Astrocyte (in vitro differentiated cells and primary cell): ENCODE measurements around the gene AFF3. TPM values are rescaled to one million over a fixed set of nuclear protein-coding genes. Genes with fewer than 3 reads are reported as not detected.

Source experiments
- DNase-seq: peaks from one replicate; pipeline ENCODE4 v3.0.0-alpha.2; 2010; ENCODE audit warnings: low read depth
- FAIRE-seq: peaks from 2 replicates; lab custom pipeline; 2011; peaks lifted over from hg19 to GRCh38; lab: Jason Lieb, UNC
- H2AFZ ChIP-seq: 2 replicates; pipeline ENCODE4 v1.6.0; 2012; ENCODE audit warnings: low read depth, low read length, inconsistent platforms
- H3K27ac ChIP-seq: 2 replicates; pipeline ENCODE4 v1.5.1; 2011; ENCODE audit warnings: low read depth, low read length, inconsistent platforms
- H3K27me3 ChIP-seq: 2 replicates; pipeline ENCODE4 v1.6.0; 2011; ENCODE audit warnings: low read length, inconsistent platforms; ENCODE audit not compliant: insufficient read depth
- H3K36me3 ChIP-seq: 2 replicates; pipeline ENCODE4 v1.5.1; 2011; ENCODE audit warnings: low read length, inconsistent platforms; ENCODE audit not compliant: insufficient read depth
- H3K4me1 ChIP-seq: 2 replicates; pipeline ENCODE4 v1.5.1; 2011; ENCODE audit warnings: low read length, inconsistent platforms; ENCODE audit not compliant: insufficient read depth
- H3K4me2 ChIP-seq: 2 replicates; pipeline ENCODE4 v1.6.0; 2012; ENCODE audit warnings: low read length, inconsistent platforms
- H3K4me3 ChIP-seq: 2 replicates; pipeline ENCODE4 v1.5.1; 2011; ENCODE audit warnings: low read depth, mild to moderate bottlenecking, low read length, inconsistent platforms; ENCODE audit not compliant: insufficient read depth
- H3K79me2 ChIP-seq: 2 replicates; pipeline ENCODE4 v1.6.0; 2012; ENCODE audit warnings: mild to moderate bottlenecking, low read length, inconsistent platforms; ENCODE audit not compliant: insufficient read depth
- H3K9ac ChIP-seq: 2 replicates; pipeline ENCODE4 v1.6.0; 2012; ENCODE audit warnings: mild to moderate bottlenecking, low read length, inconsistent platforms
- H3K9me3 ChIP-seq: 2 replicates; pipeline ENCODE4 v1.5.1; 2012; ENCODE audit warnings: low read depth, mild to moderate bottlenecking, low read length, inconsistent platforms; ENCODE audit not compliant: insufficient read depth
- H4K20me1 ChIP-seq: 2 replicates; pipeline ENCODE4 v1.6.0; 2012; ENCODE audit warnings: low read length, inconsistent platforms; ENCODE audit not compliant: insufficient read depth
- H3K27ac Mint-ChIP-seq: one replicate; pipeline ENCODE4 v1.8.0; 2021; ENCODE audit warnings: mild to moderate bottlenecking, mixed read lengths; ENCODE audit not compliant: unreplicated experiment
- H3K27me3 Mint-ChIP-seq: one replicate; pipeline ENCODE4 v1.8.0; 2021; ENCODE audit warnings: low read depth, mixed read lengths; ENCODE audit not compliant: unreplicated experiment
- H3K36me3 Mint-ChIP-seq: one replicate; pipeline ENCODE4 v1.8.0; 2021; ENCODE audit warnings: low read depth, mixed read lengths; ENCODE audit not compliant: unreplicated experiment
- H3K4me1 Mint-ChIP-seq: one replicate; pipeline ENCODE4 v1.8.0; 2021; ENCODE audit warnings: low read depth, mixed read lengths; ENCODE audit not compliant: unreplicated experiment
- H3K4me3 Mint-ChIP-seq: one replicate; pipeline ENCODE4 v1.8.0; 2021; ENCODE audit warnings: mild to moderate bottlenecking, moderate library complexity, mixed read lengths; ENCODE audit not compliant: unreplicated experiment
- H3K9me3 Mint-ChIP-seq: one replicate; pipeline ENCODE4 v1.8.0; 2021; ENCODE audit warnings: mild to moderate bottlenecking, mixed read lengths; ENCODE audit not compliant: unreplicated experiment
- EZH2 ChIP-seq: IDR thresholded peaks from 2 replicates; pipeline ENCODE4 v1.6.1; 2012; ENCODE audit warnings: mild to moderate bottlenecking, low read length, inconsistent platforms; ENCODE audit not compliant: insufficient read depth
- total RNA-seq: library from RNA; stranded (reverse); gene quantifications from 2 replicates; pipeline ENCODE4 v1.2.1, GENCODE V29; 2021
- TF ChIP-seq, protein P1 (sequence below): IDR thresholded peaks from 2 replicates; pipeline ENCODE4 v1.5.1; 2011; ENCODE audit warnings: low read depth, mild to moderate bottlenecking, inconsistent platforms, low read length, moderate library complexity; ENCODE audit not compliant: insufficient read depth

Gene AFF3
- total RNA-seq, 1 donor from 2014 or later, result 14.7 TPM

DNA sequence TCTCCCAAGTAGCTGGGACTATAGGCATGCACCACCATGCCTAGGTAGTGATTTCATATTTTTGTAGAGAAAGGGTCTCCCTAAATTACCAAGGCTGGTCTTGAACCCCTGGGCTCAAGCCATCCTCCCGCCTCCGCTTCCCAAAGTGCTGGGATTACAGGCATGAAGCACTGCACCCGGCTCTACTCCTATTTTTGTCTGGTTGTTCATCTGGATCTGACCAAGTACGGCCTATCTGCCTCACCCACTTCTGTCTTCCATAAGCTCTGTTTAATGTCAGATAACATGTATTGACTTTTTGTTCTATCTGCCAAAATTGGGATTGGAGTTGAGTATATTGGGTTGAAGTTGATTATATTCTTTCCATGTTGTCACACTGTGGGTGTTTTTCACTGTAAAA lies 198.4 kb downstream of the AFF3 start:
- peaks cover 12% of the 10 kb centered on the region for H3K4me1 ChIP-seq
- H3K79me2 ChIP-seq, result no peaks in the 10 kb centered on the region
- no peaks in the 10 kb centered on the region for H3K9me3 ChIP-seq
- H3K27ac ChIP-seq, result no peak overlapping the region
- Mint-ChIP-seq H3K27ac (no peak overlapping the region), H3K4me1 (peaks cover 11% of the 10 kb centered on the region), H3K36me3 (peaks cover 8% of the 10 kb centered on the region), H3K4me3 (no peak overlapping the region), H3K27me3 (peaks cover 3% of the 10 kb centered on the region), H3K9me3 (peaks cover 2% of the 10 kb centered on the region)
- no peak overlapping the region for H3K9ac ChIP-seq
- H3K4me3 ChIP-seq, result no peak overlapping the region
- FAIRE-seq (no peak), DNase-seq (no peak)
- H2AFZ ChIP-seq, result no peak overlapping the region
- no peaks in the 10 kb centered on the region for H3K36me3 ChIP-seq
- H3K27me3 ChIP-seq, result no peaks in the 10 kb centered on the region
- H4K20me1 ChIP-seq, result no peaks in the 10 kb centered on the region
- no peak overlapping the region for H3K4me2 ChIP-seq
- TF ChIP-seq, protein P1, sequence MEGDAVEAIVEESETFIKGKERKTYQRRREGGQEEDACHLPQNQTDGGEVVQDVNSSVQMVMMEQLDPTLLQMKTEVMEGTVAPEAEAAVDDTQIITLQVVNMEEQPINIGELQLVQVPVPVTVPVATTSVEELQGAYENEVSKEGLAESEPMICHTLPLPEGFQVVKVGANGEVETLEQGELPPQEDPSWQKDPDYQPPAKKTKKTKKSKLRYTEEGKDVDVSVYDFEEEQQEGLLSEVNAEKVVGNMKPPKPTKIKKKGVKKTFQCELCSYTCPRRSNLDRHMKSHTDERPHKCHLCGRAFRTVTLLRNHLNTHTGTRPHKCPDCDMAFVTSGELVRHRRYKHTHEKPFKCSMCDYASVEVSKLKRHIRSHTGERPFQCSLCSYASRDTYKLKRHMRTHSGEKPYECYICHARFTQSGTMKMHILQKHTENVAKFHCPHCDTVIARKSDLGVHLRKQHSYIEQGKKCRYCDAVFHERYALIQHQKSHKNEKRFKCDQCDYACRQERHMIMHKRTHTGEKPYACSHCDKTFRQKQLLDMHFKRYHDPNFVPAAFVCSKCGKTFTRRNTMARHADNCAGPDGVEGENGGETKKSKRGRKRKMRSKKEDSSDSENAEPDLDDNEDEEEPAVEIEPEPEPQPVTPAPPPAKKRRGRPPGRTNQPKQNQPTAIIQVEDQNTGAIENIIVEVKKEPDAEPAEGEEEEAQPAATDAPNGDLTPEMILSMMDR, result no peak
- no peak for TF ChIP-seq EZH2

DNA sequence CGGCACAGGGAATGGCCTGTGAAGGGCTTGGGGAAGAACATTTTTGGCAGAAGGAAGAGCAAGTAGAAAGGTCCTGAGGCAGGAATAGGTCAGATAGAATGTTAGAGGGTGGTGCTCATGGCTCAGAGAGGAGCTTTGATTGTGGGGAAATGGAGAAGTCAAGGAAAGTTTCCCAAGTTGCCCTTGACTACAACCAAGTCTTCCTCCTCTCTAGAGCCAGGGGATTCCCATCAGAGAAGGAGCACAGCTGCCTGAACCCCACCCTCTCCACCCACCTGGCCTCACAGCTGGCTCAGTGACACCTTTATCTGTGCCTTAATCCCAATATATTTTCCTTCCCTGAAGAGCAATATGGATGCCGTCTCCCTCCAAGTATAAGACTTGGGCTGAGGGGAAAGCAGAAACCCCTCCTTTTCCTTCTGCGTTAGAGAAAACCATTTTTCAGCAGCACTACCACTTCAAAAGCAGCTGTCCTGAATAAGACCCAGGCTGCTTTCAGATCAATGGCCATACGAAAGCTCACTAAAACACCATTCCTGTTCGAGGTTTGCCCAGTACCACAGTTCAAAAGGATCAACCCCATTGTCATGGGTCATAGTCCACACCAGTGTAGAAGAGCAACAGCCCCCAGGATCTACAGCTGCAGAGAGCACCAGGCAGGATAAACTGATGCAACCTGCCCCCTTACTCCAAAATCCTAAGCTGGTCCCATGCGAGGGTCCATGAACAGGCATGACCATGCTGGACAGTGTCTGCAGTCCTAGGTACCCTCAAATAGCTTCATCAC lies 199.6 kb downstream of the AFF3 start:
- Histone ChIP-seq H3K4me1 (peaks cover 12% of the 10 kb centered on the region), H3K4me3 (no peak overlapping the region), H3K79me2 (no peaks in the 10 kb centered on the region), H3K4me2 (no peak overlapping the region), H3K36me3 (no peaks in the 10 kb centered on the region), H2AFZ (no peak overlapping the region), H3K9ac (no peak overlapping the region), H3K9me3 (no peaks in the 10 kb centered on the region), H3K27ac (no peak overlapping the region), H3K27me3 (no peaks in the 10 kb centered on the region), H4K20me1 (no peaks in the 10 kb centered on the region)
- no peak for DNase-seq
- Mint-ChIP-seq H3K36me3 (peaks cover 8% of the 10 kb centered on the region), H3K27ac (no peak overlapping the region), H3K4me3 (no peak overlapping the region), H3K27me3 (peaks cover 3% of the 10 kb centered on the region), H3K4me1 (peaks cover 11% of the 10 kb centered on the region), H3K9me3 (peaks cover 2% of the 10 kb centered on the region)
- TF ChIP-seq, protein P1, result no peak
- TF ChIP-seq EZH2, result no peak
- FAIRE-seq, result no peak

DNA sequence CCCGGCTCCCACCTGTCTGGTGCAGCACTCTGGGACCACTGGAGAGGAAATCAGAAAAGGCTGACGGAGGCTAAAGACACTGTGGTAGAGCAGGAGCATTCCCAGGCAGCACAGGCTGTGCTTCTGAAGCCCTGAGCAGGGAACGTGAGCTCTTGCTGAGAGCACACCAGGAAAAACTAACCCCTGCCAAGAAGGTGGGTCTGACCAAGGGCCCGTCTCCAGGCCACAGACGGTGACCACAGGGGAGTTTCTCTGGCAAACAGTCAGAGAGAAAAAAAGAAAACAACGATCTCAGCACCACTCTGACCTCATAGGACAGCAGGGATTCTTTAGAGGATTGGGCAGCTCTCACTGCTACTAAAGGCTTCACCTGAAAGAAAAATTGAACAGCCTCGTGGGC lies 201.4 kb downstream of the AFF3 start:
- H3K9me3 ChIP-seq, result no peaks in the 10 kb centered on the region
- H3K4me3 ChIP-seq, result no peak overlapping the region
- H3K27ac ChIP-seq, result no peak overlapping the region
- no peak overlapping the region for H3K27ac Mint-ChIP-seq
- no peak overlapping the region for H2AFZ ChIP-seq
- no peaks in the 10 kb centered on the region for H4K20me1 ChIP-seq
- peak overlapping the region; percentile 17 for H3K9ac ChIP-seq
- no peaks in the 10 kb centered on the region for H3K79me2 ChIP-seq
- no peak for FAIRE-seq
- peak; percentile 89 for DNase-seq
- H3K4me2 ChIP-seq, result peak overlapping the region; percentile 63
- no peaks in the 10 kb centered on the region for H3K36me3 ChIP-seq
- peaks cover 11% of the 10 kb centered on the region for H3K4me1 Mint-ChIP-seq
- peaks cover 12% of the 10 kb centered on the region for H3K4me1 ChIP-seq
- peaks cover 10% of the 10 kb centered on the region for H3K36me3 Mint-ChIP-seq
- H3K27me3 ChIP-seq, result no peaks in the 10 kb centered on the region
- peaks cover 2% of the 10 kb centered on the region for H3K9me3 Mint-ChIP-seq
- H3K27me3 Mint-ChIP-seq, result peaks cover 3% of the 10 kb centered on the region
- TF ChIP-seq, protein P1, result no peak
- no peak for TF ChIP-seq EZH2
- no peak overlapping the region for H3K4me3 Mint-ChIP-seq
